GM18868 (cell line): ENCODE measurements around the gene SNX19.
"Not testable (repeated sequence)": the region's sequence is repeated elsewhere in the genome, so short reads cannot be mapped to it uniquely, and the experiment has no call there.

ENCODE experiments used
- ATAC-seq: cut with Tn5 transposase; IDR thresholded peaks from one replicate; pipeline ENCODE4 v1.9.1; 2021; ENCODE audit warnings: mild to moderate bottlenecking, moderate library complexity; ENCODE audit not compliant: unreplicated experiment

The SNX19 gene

GRCh38 chr11:130874955-130875531 is 41.2 kb downstream of the SNX19 start:
- no peak for ATAC-seq

- no peak for ATAC-seq
Measured at GRCh38 chr11:130874396-130874795, 41.9 kb downstream of the SNX19 start.

- ATAC-seq: no peak
Measured at GRCh38 chr11:130873761-130874160, 42.5 kb downstream of the SNX19 start.

GRCh38 chr11:130872981-130873380 is 43.3 kb downstream of the SNX19 start:
- no peak for ATAC-seq

- no peak for ATAC-seq
Measured at GRCh38 chr11:130872513-130872912, 43.8 kb downstream of the SNX19 start.

- ATAC-seq: no peak
Measured at GRCh38 chr11:130872102-130872501, 44.2 kb downstream of the SNX19 start.

- ATAC-seq: no peak
Measured at GRCh38 chr11:130871616-130872015, 44.7 kb downstream of the SNX19 start.

- ATAC-seq: no peak
Measured at GRCh38 chr11:130868721-130869390, 47.4 kb downstream of the SNX19 start.

GRCh38 chr11:130868086-130868710 is 48.1 kb downstream of the SNX19 start:
- ATAC-seq: no peak

- ATAC-seq: no peak
Measured at GRCh38 chr11:130866831-130867230, 49.4 kb downstream of the SNX19 start.

GRCh38 chr11:130865774-130866114 is 50.5 kb downstream of the SNX19 start:
- no peak for ATAC-seq

GRCh38 chr11:130865091-130865773 is 51.0 kb downstream of the SNX19 start:
- ATAC-seq: no peak

- ATAC-seq: peak; percentile 80
Measured at GRCh38 chr11:130861902-130862860, 54.1 kb downstream of the SNX19 start.

GRCh38 chr11:130861283-130861682 is 55.0 kb downstream of the SNX19 start:
- no peak for ATAC-seq

- ATAC-seq: no peak
Measured at GRCh38 chr11:130859886-130860285, 56.4 kb downstream of the SNX19 start.

GRCh38 chr11:130858215-130858614 is 58.1 kb downstream of the SNX19 start:
- no peak for ATAC-seq

- not testable (repeated sequence) for ATAC-seq
Measured at GRCh38 chr11:130855707-130856106, 60.6 kb downstream of the SNX19 start.

- ATAC-seq: peak; percentile 70
Measured at GRCh38 chr11:130854483-130854882, 61.8 kb downstream of the SNX19 start.

- ATAC-seq: no peak
Measured at GRCh38 chr11:130852589-130852988, 63.7 kb downstream of the SNX19 start.

- no peak for ATAC-seq
Measured at GRCh38 chr11:130850185-130850944, 65.9 kb downstream of the SNX19 start.
